Peyer's patch (tissue), 4 donors: Measurements from ENCODE around the gene KCND2.

Source experiments
- POLR2A ChIP-seq, 2 donors: fragments of 450-650 bp; IDR thresholded peaks; one replicate each; pipeline ENCODE4 v1.5.1; 2017; ENCODE audit warnings: antibody characterized with exemption in 2 of 2, mild to moderate bottlenecking in 2 of 2, moderate library complexity in 2 of 2
- TF ChIP-seq, protein P1 (sequence below), 6 experiments: fragments of 450-650 bp in 4 of 6; fragments of 200-600 bp in 2 of 6; sonication (generic) in 1 of 6; IDR thresholded peaks; one replicate each; pipeline ENCODE4 v1.5.1; 2017 to 2019; ENCODE audit warnings: antibody characterized with exemption in 6 of 6, mild to moderate bottlenecking in 3 of 6, moderate library complexity in 1 of 6

DNA sequence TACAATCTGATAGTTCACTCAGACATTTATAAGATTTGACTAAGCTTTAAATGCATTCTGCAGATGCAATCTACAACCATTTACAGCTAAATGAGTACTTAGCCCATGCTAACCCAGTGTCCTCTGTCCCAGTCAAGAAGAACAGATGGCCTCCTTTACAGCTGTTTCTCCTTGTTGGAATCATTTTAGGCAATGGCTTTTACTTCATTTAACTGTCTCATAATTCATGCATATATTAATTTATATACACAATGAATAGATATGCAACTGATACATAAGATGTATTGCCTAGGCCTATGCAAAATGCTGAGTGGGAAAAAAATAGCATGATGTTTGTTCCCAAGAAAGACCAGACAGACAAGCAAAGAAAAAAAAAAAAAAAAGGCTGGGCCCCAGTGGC lies 502.8 kb downstream of the KCND2 start:
- TF ChIP-seq POLR2A (IDR thresholded peaks at IDR 0.05) = no peak
- TF ChIP-seq, protein P1, sequence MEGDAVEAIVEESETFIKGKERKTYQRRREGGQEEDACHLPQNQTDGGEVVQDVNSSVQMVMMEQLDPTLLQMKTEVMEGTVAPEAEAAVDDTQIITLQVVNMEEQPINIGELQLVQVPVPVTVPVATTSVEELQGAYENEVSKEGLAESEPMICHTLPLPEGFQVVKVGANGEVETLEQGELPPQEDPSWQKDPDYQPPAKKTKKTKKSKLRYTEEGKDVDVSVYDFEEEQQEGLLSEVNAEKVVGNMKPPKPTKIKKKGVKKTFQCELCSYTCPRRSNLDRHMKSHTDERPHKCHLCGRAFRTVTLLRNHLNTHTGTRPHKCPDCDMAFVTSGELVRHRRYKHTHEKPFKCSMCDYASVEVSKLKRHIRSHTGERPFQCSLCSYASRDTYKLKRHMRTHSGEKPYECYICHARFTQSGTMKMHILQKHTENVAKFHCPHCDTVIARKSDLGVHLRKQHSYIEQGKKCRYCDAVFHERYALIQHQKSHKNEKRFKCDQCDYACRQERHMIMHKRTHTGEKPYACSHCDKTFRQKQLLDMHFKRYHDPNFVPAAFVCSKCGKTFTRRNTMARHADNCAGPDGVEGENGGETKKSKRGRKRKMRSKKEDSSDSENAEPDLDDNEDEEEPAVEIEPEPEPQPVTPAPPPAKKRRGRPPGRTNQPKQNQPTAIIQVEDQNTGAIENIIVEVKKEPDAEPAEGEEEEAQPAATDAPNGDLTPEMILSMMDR (IDR thresholded peaks at IDR 0.05) = no peak
